Pancreas (tissue), 10 donors: ENCODE measurements around the gene ARHGEF7. TPM values are rescaled to one million over a fixed set of nuclear protein-coding genes. Genes with fewer than 3 reads are reported as not detected.

ENCODE experiments used
- ATAC-seq, 4 donors: fragments of 200-7000 bp; cut with Tn5 transposase; one replicate each; pipeline versions ENCODE4 v1.8.0 to v1.9.1; 2020; ENCODE audit warnings: mild to moderate bottlenecking in 4 of 4, moderate library complexity in 4 of 4
- DNase-seq, 6 donors: peaks; one replicate each; pipeline ENCODE4 v3.0.0-alpha.2; 2020
- FAIRE-seq: peaks from 2 replicates; lab custom pipeline; 2012; peaks lifted over from hg19 to GRCh38; lab: Jason Lieb, UNC
- H3K27ac ChIP-seq, 4 donors: fragments of 200-600 bp; sonication (generic); 1 replicate in 3 of 4; 2 replicates in 1 of 4; pipeline versions ENCODE4 v1.5.0 to v1.8.0; 2020
- H3K27me3 ChIP-seq, 4 donors: fragments of 200-600 bp; one replicate each; pipeline ENCODE4 v1.8.0; 2021
- H3K36me3 ChIP-seq, 3 donors: fragments of 200-600 bp; sonication (generic) in 1 of 3; one replicate each; pipeline versions ENCODE4 v1.5.0 to v1.8.0; 2020 to 2021
- H3K4me1 ChIP-seq, 3 donors: fragments of 200-600 bp; one replicate each; pipeline ENCODE4 v1.8.0; 2021
- H3K4me3 ChIP-seq, 4 donors: fragments of 200-600 bp; sonication (generic) in 2 of 4; one replicate each; pipeline versions ENCODE4 v1.5.0 to v1.8.0; 2020 to 2021
- H3K9me3 ChIP-seq, 4 donors: fragments of 200-600 bp; one replicate each; pipeline ENCODE4 v1.8.0; 2021
- WGBS, 2 donors: extraction: QIAGEN DNeasy Blood & Tissue Kit; methylation state at CpG; one replicate each; pipeline ENCODE4 v1.1.7; 2013; 5-methylcytosine and 5-hydroxymethylcytosine counted together
- intact Hi-C, 3 donors: fragments of 100-400 bp; cut with DNase I; formaldehyde crosslinking; loops; one replicate each; pipeline versions ENCODE4 v1.11.1 to v1.14.2; 2022
- polyA plus RNA-seq, 2 donors: library from polyadenylated mRNA; stranded (reverse); fragments of 200-250 nt; gene quantifications; one replicate each; pipeline ENCODE4 v1.2.3, GENCODE V29; 2013
- total RNA-seq, 6 donors: library from RNA; stranded (reverse); fragmentation: NEBNext Ultra II Directional in 4 of 6; extraction: Animal tissue kit (Norgen Biotek cat#: 25700) in 4 of 6; gene quantifications; one replicate each; pipeline versions ENCODE4 v1.2.1 to v1.2.4, GENCODE V29; 2021 to 2023
- TF ChIP-seq, protein P1 (sequence below), 4 donors: fragments of 200-600 bp; sonication (generic) in 3 of 4; IDR thresholded peaks; one replicate each; pipeline versions ENCODE4 v1.5.0 to v1.8.0; 2021; ENCODE audit warnings: antibody characterized with exemption in 4 of 4
- donor health status: healthy with polysubstance abuse.
- donor health status: DM: no; HTN: no; CAD: no; lungs with moderate emphysema.
- donor health status: DM: no; HTN: no; CAD: no.
- donor health status: control.
- donor health status: control.
- donor health status: Bipolar disorder and iron deficiency.
- donor health status: DM: yes; HTN: yes; CAD: no.
- donor health status: DM: no; HTN: no; CAD: no.
- donor health status: DM: no; HTN: no; CAD: no.
- donor health status: DM: yes; HTN: yes; CAD: no.

Gene ARHGEF7
- total and polyA plus RNA-seq, 8 donors, result 13.4 to 37.7 (median 22.2) TPM

GRCh38 chr13:111090169-111090568, 24.9 kb upstream of the ARHGEF7 start:
- Histone ChIP-seq H3K4me3 (no peak overlapping the region), H3K4me1 (no peaks in the 10 kb centered on the region), H3K9me3 (no peaks in the 10 kb centered on the region), H3K36me3 (no peaks in the 10 kb centered on the region), H3K27me3 (no peaks in the 10 kb centered on the region), H3K27ac (no peak overlapping the region)
- no peak for ATAC-seq
- WGBS, 2 donors, result 61% methylated on average over 7 of the region's 7 CpGs
- TF ChIP-seq, protein P1, sequence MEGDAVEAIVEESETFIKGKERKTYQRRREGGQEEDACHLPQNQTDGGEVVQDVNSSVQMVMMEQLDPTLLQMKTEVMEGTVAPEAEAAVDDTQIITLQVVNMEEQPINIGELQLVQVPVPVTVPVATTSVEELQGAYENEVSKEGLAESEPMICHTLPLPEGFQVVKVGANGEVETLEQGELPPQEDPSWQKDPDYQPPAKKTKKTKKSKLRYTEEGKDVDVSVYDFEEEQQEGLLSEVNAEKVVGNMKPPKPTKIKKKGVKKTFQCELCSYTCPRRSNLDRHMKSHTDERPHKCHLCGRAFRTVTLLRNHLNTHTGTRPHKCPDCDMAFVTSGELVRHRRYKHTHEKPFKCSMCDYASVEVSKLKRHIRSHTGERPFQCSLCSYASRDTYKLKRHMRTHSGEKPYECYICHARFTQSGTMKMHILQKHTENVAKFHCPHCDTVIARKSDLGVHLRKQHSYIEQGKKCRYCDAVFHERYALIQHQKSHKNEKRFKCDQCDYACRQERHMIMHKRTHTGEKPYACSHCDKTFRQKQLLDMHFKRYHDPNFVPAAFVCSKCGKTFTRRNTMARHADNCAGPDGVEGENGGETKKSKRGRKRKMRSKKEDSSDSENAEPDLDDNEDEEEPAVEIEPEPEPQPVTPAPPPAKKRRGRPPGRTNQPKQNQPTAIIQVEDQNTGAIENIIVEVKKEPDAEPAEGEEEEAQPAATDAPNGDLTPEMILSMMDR (IDR thresholded peaks at IDR 0.05), result no peak
- no peak for DNase-seq
- FAIRE-seq, result no peak
- intact Hi-C loops, result loop anchor here in 1 of 3 donors (10.0 kb wide), 1 partner anchor 125 kb away; no protein-coding TSS in a partner anchor

DNA sequence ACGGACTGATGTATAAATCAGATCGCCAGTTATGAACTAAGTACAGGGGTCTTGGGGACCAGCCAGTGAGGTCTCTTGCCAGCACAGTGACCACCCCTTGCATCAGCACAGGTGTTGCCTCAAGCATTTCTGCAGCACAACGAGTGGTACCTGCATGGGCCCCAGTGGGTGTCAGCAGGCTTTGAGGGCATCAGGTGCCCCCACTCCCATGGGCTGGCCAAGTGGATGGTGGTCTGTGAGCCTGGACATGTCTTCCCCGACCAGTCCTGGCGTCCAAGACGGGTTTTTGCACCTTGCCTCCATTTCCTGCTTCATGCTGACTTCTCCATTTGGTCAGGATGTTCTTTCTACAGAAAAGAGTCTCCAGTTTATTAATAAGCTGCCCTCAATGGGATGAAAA, 22.4 kb upstream of the ARHGEF7 start:
- Histone ChIP-seq H3K4me3 (no peak overlapping the region), H3K4me1 (no peaks in the 10 kb centered on the region), H3K27me3 (no peaks in the 10 kb centered on the region), H3K9me3 (no peaks in the 10 kb centered on the region), H3K36me3 (no peaks in the 10 kb centered on the region), H3K27ac (no peak overlapping the region)
- intact Hi-C loops, result loop anchor here in 1 of 3 donors (10.0 kb wide), 1 partner anchor 122 kb away; no protein-coding TSS in a partner anchor
- WGBS, 2 donors, result 42 to 68% methylated on average over 6 of the region's 6 CpGs
- FAIRE-seq (no peak), DNase-seq (no peak), ATAC-seq (no peak)
- TF ChIP-seq, protein P1 (IDR thresholded peaks at IDR 0.05), result no peak

DNA sequence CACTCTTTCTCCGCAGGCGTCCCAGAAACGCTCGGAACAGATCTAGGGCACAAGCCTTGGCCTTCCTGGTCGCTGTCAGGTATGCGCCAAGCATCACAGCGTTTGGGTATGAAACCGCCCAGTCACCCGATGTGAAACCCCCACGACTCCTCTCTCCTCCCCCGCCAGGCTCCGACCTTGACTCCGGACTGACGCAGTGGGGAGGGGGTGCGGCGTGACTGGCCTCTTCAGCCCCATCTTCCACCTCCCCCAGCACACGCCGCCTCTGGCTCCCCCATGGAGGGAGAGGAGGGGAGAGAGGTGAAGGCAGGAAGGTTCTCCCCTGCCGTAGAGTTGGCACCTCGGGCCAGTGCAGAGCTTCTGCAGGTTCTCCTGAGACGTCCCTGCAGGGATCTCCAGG, 22.0 kb upstream of the ARHGEF7 start:
- TF ChIP-seq, protein P1 (IDR thresholded peaks at IDR 0.05), result no peak
- Histone ChIP-seq H3K4me1 (no peaks in the 10 kb centered on the region), H3K36me3 (no peaks in the 10 kb centered on the region), H3K9me3 (no peaks in the 10 kb centered on the region), H3K27me3 (no peaks in the 10 kb centered on the region), H3K27ac (no peak overlapping the region), H3K4me3 (no peak overlapping the region)
- intact Hi-C loops, result loop anchor here in 1 of 3 donors (10.0 kb wide), 1 partner anchor 122 kb away; no protein-coding TSS in a partner anchor
- ATAC-seq (no peak), FAIRE-seq (no peak), DNase-seq (no peak)
- WGBS, 2 donors, result 59 to 79% methylated on average over 19 to 21 of the region's 21 CpGs

DNA sequence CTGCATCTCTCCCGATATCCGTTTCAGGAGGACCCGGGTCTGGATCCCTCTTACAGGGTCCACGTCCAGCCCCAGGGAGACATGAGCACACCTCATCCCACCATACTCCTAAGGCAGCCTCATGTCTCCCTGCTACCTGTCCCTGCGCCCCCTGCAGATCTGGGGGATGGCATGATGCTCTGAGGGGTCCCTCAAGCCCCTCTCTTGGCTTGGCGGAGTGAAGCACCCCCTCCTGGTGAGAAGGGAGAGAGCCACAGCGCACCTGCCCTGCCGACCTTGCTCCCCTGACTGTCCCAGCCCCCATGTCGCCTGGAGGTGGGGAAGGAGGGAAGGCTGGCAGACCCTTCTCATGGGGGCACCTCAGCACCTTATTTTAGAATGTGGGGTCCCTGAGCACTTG, 21.5 kb upstream of the ARHGEF7 start:
- Histone ChIP-seq H3K27me3 (no peaks in the 10 kb centered on the region), H3K36me3 (no peaks in the 10 kb centered on the region), H3K9me3 (no peaks in the 10 kb centered on the region), H3K27ac (no peak overlapping the region), H3K4me3 (no peak overlapping the region), H3K4me1 (no peaks in the 10 kb centered on the region)
- TF ChIP-seq, protein P1 (IDR thresholded peaks at IDR 0.05), result no peak
- no peak for FAIRE-seq
- WGBS, 2 donors, result 41 to 58% methylated on average over 9 of the region's 9 CpGs
- no peak for DNase-seq
- ATAC-seq, result no peak
- intact Hi-C loops, result loop anchor here in 1 of 3 donors (10.0 kb wide), 1 partner anchor 121 kb away; no protein-coding TSS in a partner anchor

DNA sequence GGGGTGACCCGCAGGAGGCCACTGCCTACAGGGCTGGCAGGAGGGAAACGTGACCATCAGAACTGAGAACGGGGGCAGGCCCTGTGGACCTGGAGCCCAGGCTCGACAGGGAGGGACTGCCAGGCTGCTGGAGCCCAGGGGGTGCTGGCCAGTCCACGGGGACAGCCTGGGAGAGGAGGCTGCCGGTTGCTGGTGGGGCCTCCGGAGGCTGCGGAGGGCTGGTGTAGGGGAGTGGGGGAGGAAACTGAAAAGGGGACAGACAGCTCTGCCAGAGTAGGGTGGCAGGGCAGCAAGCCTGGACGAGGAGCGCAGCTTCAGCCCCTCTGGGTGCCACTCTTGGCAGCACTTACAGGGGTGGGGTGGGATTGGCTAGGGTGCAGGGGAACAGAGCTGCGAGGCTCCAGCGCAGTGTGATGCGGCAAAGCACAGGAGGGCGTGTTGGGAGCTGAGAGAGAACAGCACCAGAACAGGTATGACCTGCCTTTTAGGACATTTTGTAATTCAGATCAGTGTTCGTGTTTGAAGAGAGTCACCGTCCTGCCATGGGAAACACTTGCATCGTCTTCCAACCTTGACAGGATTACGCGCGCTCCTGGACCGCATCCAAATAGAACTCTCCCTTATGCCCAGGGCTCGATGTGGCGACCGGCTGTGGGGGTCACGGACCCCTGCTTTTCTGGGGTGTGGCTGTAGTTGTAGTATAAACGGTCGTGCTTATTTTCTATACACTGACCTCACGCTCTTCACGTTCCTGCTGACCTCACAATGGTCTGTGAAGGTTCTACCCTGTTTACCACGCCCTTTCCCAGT, 19.9 kb upstream of the ARHGEF7 start:
- H3K27ac ChIP-seq, result no peak overlapping the region
- H3K4me3 ChIP-seq, result no peak overlapping the region
- no peaks in the 10 kb centered on the region for H3K27me3 ChIP-seq
- no peak for FAIRE-seq
- 62 to 72% methylated on average over 30 of the region's 30 CpGs for WGBS, 2 donors
- H3K4me1 ChIP-seq, result no peaks in the 10 kb centered on the region
- TF ChIP-seq, protein P1 (IDR thresholded peaks at IDR 0.05), result no peak
- no peaks in the 10 kb centered on the region for H3K36me3 ChIP-seq
- peak in 1 of 6 donors; percentile 48 for DNase-seq
- intact Hi-C loops, result loop anchor here in 1 of 3 donors (10.0 kb wide), 1 partner anchor 120 kb away; no protein-coding TSS in a partner anchor
- H3K9me3 ChIP-seq, result no peaks in the 10 kb centered on the region
- no peak for ATAC-seq
